ENCODE data around the gene SLC29A3.

SLC29A3 gene

GRCh38 chr10:71334221-71334791, 15.2 kb downstream of the SLC29A3 start:
- Histone ChIP-seq H3K9ac (ENCODE audit: low read depth, low read length, poor library complexity) (no peak overlapping the region), H2AK5ac (ENCODE audit: low read depth, low read length) (no peak overlapping the region), H4K91ac (ENCODE audit: low read depth, low read length, poor library complexity) (no peak overlapping the region), H2BK5ac (ENCODE audit: low read length) (no peak overlapping the region), H3K4me1 (ENCODE audit: control insufficient read depth in 2 of 2, insufficient read depth in 1 of 2, low read depth in 1 of 2, low read length in 2 of 2) (peaks cover 0 to 10% of the 10 kb centered on the region in 2 donors), H2AFZ (ENCODE audit: low read length) (peak overlapping the region; percentile 13), H3K9me3 (replicated peaks in 1 of 2; ENCODE audit: control insufficient read depth in 2 of 2, insufficient read depth in 1 of 2, low read depth in 1 of 2, low read length in 2 of 2) (no peaks in the 10 kb centered on the region), H3K79me1 (ENCODE audit: low read depth, low read length) (no peaks in the 10 kb centered on the region), H3K23ac (ENCODE audit: low read depth, low read length, poor library complexity) (no peak overlapping the region), H3K18ac (ENCODE audit: low read length) (no peak overlapping the region), H3K4ac (ENCODE audit: low read length) (no peak overlapping the region), H3K14ac (ENCODE audit: low read length) (no peak overlapping the region), H4K8ac (ENCODE audit: low read depth, low read length) (no peak overlapping the region), H3K36me3 (replicated peaks in 1 of 2; ENCODE audit: control insufficient read depth in 2 of 2, insufficient read depth in 2 of 2, low read length in 2 of 2) (no peaks in the 10 kb centered on the region), H3K4me2 (ENCODE audit: insufficient read depth, low read length, poor library complexity, severe bottlenecking) (no peak overlapping the region), H2BK120ac (ENCODE audit: low read depth, low read length) (no peak overlapping the region), H3K27me3 (ENCODE audit: control insufficient read depth in 3 of 3, insufficient read depth in 3 of 3, low read depth in 1 of 3, low read length in 3 of 3) (no peaks in the 10 kb centered on the region), H3K4me3 (ENCODE audit: low read length in 2 of 2) (no peak overlapping the region), H2BK12ac (ENCODE audit: low read length) (no peak overlapping the region), H2BK15ac (ENCODE audit: low read length) (no peak overlapping the region), H3K27ac (replicated peaks; ENCODE audit: low read length) (no peak overlapping the region)
- WGBS, 2 donors (ENCODE audit: extremely low coverage in 2 of 2, insufficient read length in 2 of 2, insufficient replicate concordance in 1 of 2) = no CpG with 5 or more reads among the region's 12 CpGs
- DNase-seq (ENCODE audit: low spot score) = no peak

DNA sequence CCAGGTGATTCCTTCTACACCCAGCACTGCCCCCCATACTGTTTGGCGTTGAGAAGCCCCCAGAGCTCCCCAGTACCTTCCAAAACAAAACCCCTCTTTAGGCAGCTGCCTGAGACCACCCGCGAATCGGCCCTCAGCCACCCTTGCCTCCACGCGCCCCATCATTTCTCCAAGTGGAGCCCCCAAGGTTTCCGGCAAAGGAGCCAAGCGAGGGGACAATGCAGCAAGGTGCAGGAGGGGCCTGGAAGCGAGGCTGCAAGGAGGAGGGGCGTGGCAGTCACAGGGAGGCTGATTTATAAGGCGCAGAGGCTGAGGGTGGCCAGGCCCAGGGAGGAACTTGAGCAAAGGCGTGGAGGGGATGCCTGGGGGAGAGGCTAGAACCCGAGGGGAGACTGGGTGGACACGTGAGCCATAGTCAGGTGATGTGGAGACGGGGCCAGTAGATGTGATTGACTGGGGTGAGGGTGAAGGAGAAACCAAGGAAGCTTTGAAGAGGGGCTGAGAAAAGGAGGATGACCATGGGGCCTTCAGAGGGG, 16.2 kb downstream of the SLC29A3 start:
- Histone ChIP-seq H2AFZ (ENCODE audit: low read length) (no peak overlapping the region), H3K27ac (replicated peaks; ENCODE audit: low read length) (no peak overlapping the region), H3K4me3 (ENCODE audit: low read length in 2 of 2) (no peak overlapping the region), H4K8ac (ENCODE audit: low read depth, low read length) (no peak overlapping the region), H2BK15ac (ENCODE audit: low read length) (no peak overlapping the region), H3K9ac (ENCODE audit: low read depth, low read length, poor library complexity) (no peak overlapping the region), H3K14ac (ENCODE audit: low read length) (no peak overlapping the region), H3K23ac (ENCODE audit: low read depth, low read length, poor library complexity) (no peak overlapping the region), H3K4me1 (ENCODE audit: control insufficient read depth in 2 of 2, insufficient read depth in 1 of 2, low read depth in 1 of 2, low read length in 2 of 2) (peaks cover 0 to 10% of the 10 kb centered on the region in 2 donors), H4K91ac (ENCODE audit: low read depth, low read length, poor library complexity) (no peak overlapping the region), H3K79me1 (ENCODE audit: low read depth, low read length) (no peaks in the 10 kb centered on the region), H2AK5ac (ENCODE audit: low read depth, low read length) (peak overlapping the region; percentile 30), H3K27me3 (ENCODE audit: control insufficient read depth in 3 of 3, insufficient read depth in 3 of 3, low read depth in 1 of 3, low read length in 3 of 3) (no peaks in the 10 kb centered on the region), H3K36me3 (replicated peaks in 1 of 2; ENCODE audit: control insufficient read depth in 2 of 2, insufficient read depth in 2 of 2, low read length in 2 of 2) (no peaks in the 10 kb centered on the region), H2BK12ac (ENCODE audit: low read length) (no peak overlapping the region), H3K9me3 (replicated peaks in 1 of 2; ENCODE audit: control insufficient read depth in 2 of 2, insufficient read depth in 1 of 2, low read depth in 1 of 2, low read length in 2 of 2) (no peaks in the 10 kb centered on the region), H2BK5ac (ENCODE audit: low read length) (peak overlapping the region; percentile 54), H3K4ac (ENCODE audit: low read length) (no peak overlapping the region), H3K4me2 (ENCODE audit: insufficient read depth, low read length, poor library complexity, severe bottlenecking) (no peak overlapping the region), H2BK120ac (ENCODE audit: low read depth, low read length) (no peak overlapping the region), H3K18ac (ENCODE audit: low read length) (no peak overlapping the region)
- WGBS, 2 donors (ENCODE audit: extremely low coverage in 2 of 2, insufficient read length in 2 of 2, insufficient replicate concordance in 1 of 2) = no CpG with 5 or more reads among the region's 15 CpGs
- DNase-seq (ENCODE audit: low spot score) = no peak

DNA sequence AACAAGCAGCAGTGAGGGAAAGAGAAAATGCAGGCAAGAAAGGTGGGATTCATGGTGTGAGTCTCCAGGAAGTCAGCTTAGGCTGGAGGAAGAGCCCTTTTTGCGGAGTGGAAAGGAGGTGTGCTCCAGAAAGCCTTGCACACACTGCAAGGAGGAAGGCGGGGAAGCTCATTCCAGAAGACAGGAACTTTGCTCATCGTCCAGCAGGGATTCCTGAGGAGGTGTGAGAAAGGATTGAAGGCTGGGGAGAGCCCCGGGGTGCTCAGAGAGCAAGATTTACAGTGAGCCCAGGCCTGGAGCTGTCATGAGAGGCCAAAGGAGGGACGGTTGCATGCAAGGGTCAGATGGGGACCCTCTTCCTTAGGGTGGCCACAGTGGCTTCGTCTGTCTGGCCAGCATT, 17.6 kb downstream of the SLC29A3 start:
- DNase-seq (ENCODE audit: low spot score) = no peak
- H2AK5ac ChIP-seq (ENCODE audit: low read depth, low read length) = no peak overlapping the region
- no peak overlapping the region for H2BK5ac ChIP-seq (ENCODE audit: low read length)
- H3K4me3 ChIP-seq (ENCODE audit: low read length in 2 of 2) = no peak overlapping the region
- no peak overlapping the region for H3K4me2 ChIP-seq (ENCODE audit: insufficient read depth, low read length, poor library complexity, severe bottlenecking)
- no peak overlapping the region for H3K9ac ChIP-seq (ENCODE audit: low read depth, low read length, poor library complexity)
- no peak overlapping the region for H3K23ac ChIP-seq (ENCODE audit: low read depth, low read length, poor library complexity)
- H3K4ac ChIP-seq (ENCODE audit: low read length) = no peak overlapping the region
- no peaks in the 10 kb centered on the region for H3K36me3 ChIP-seq (replicated peaks in 1 of 2; ENCODE audit: control insufficient read depth in 2 of 2, insufficient read depth in 2 of 2, low read length in 2 of 2)
- H2AFZ ChIP-seq (ENCODE audit: low read length) = no peak overlapping the region
- no CpG with 5 or more reads among the region's 6 CpGs for WGBS, 2 donors (ENCODE audit: extremely low coverage in 2 of 2, insufficient read length in 2 of 2, insufficient replicate concordance in 1 of 2)
- H3K27me3 ChIP-seq (ENCODE audit: control insufficient read depth in 3 of 3, insufficient read depth in 3 of 3, low read depth in 1 of 3, low read length in 3 of 3) = no peaks in the 10 kb centered on the region
- H3K14ac ChIP-seq (ENCODE audit: low read length) = no peak overlapping the region
- H3K79me1 ChIP-seq (ENCODE audit: low read depth, low read length) = no peaks in the 10 kb centered on the region
- H2BK15ac ChIP-seq (ENCODE audit: low read length) = no peak overlapping the region
- H2BK120ac ChIP-seq (ENCODE audit: low read depth, low read length) = no peak overlapping the region
- no peak overlapping the region for H4K91ac ChIP-seq (ENCODE audit: low read depth, low read length, poor library complexity)
- no peak overlapping the region for H4K8ac ChIP-seq (ENCODE audit: low read depth, low read length)
- H3K9me3 ChIP-seq (replicated peaks in 1 of 2; ENCODE audit: control insufficient read depth in 2 of 2, insufficient read depth in 1 of 2, low read depth in 1 of 2, low read length in 2 of 2) = no peaks in the 10 kb centered on the region
- H3K27ac ChIP-seq (replicated peaks; ENCODE audit: low read length) = no peak overlapping the region
- peaks cover 0 to 10% of the 10 kb centered on the region in 2 donors for H3K4me1 ChIP-seq (ENCODE audit: control insufficient read depth in 2 of 2, insufficient read depth in 1 of 2, low read depth in 1 of 2, low read length in 2 of 2)
- no peak overlapping the region for H3K18ac ChIP-seq (ENCODE audit: low read length)
- H2BK12ac ChIP-seq (ENCODE audit: low read length) = no peak overlapping the region

DNA sequence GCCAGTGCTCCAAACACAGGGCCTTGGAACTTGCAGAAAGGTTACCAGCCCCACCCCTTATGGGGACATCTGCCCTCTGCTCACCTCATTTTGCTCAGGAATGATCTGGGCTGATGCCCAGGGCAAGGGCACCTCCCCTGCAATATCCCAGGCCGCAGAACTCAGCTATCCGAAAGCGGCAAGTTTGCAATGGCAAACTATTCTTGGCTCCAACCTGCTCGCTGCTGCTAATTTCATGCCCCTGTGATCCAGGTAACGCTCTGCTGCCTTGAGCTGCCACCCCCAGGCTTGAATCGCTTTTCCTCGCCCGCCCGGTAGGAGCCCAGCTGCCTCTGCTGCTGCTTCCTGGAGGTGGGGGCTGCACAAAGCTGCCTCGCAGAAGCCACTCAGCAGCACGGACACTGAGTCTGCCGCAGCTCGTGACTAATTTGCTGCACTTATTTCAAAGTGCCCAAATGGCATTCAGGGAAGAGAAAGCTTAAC, 18.2 kb downstream of the SLC29A3 start:
- no CpG with 5 or more reads among the region's 13 CpGs for WGBS, 2 donors (ENCODE audit: extremely low coverage in 2 of 2, insufficient read length in 2 of 2, insufficient replicate concordance in 1 of 2)

More for the DNA sequence above, 18.2 kb downstream of the SLC29A3 start:
- no peaks in the 10 kb centered on the region for H3K79me1 ChIP-seq (ENCODE audit: low read depth, low read length)
- H3K18ac ChIP-seq (ENCODE audit: low read length) = no peak overlapping the region
- no peak overlapping the region for H2BK120ac ChIP-seq (ENCODE audit: low read depth, low read length)
- no peak overlapping the region for H3K9ac ChIP-seq (ENCODE audit: low read depth, low read length, poor library complexity)
- H3K4me2 ChIP-seq (ENCODE audit: insufficient read depth, low read length, poor library complexity, severe bottlenecking) = no peak overlapping the region
- H3K14ac ChIP-seq (ENCODE audit: low read length) = no peak overlapping the region
- H3K23ac ChIP-seq (ENCODE audit: low read depth, low read length, poor library complexity) = no peak overlapping the region
- no peaks in the 10 kb centered on the region for H3K27me3 ChIP-seq (ENCODE audit: control insufficient read depth in 3 of 3, insufficient read depth in 3 of 3, low read depth in 1 of 3, low read length in 3 of 3)
- H3K27ac ChIP-seq (replicated peaks; ENCODE audit: low read length) = no peak overlapping the region
- peaks cover 0 to 10% of the 10 kb centered on the region in 2 donors for H3K4me1 ChIP-seq (ENCODE audit: control insufficient read depth in 2 of 2, insufficient read depth in 1 of 2, low read depth in 1 of 2, low read length in 2 of 2)
- no peak overlapping the region for H2BK15ac ChIP-seq (ENCODE audit: low read length)
- H3K36me3 ChIP-seq (replicated peaks in 1 of 2; ENCODE audit: control insufficient read depth in 2 of 2, insufficient read depth in 2 of 2, low read length in 2 of 2) = no peaks in the 10 kb centered on the region
- H2BK12ac ChIP-seq (ENCODE audit: low read length) = no peak overlapping the region
- H2AK5ac ChIP-seq (ENCODE audit: low read depth, low read length) = no peak overlapping the region
- DNase-seq (ENCODE audit: low spot score) = no peak
- no peak overlapping the region for H3K4ac ChIP-seq (ENCODE audit: low read length)
- H3K4me3 ChIP-seq (ENCODE audit: low read length in 2 of 2) = no peak overlapping the region
- H2AFZ ChIP-seq (ENCODE audit: low read length) = no peak overlapping the region
- no peaks in the 10 kb centered on the region for H3K9me3 ChIP-seq (replicated peaks in 1 of 2; ENCODE audit: control insufficient read depth in 2 of 2, insufficient read depth in 1 of 2, low read depth in 1 of 2, low read length in 2 of 2)
- H2BK5ac ChIP-seq (ENCODE audit: low read length) = no peak overlapping the region
- no peak overlapping the region for H4K8ac ChIP-seq (ENCODE audit: low read depth, low read length)
- no peak overlapping the region for H4K91ac ChIP-seq (ENCODE audit: low read depth, low read length, poor library complexity)
